HG02642 (cell line): ENCODE results near the gene E2F1.
"Not testable (repeated sequence)": the region's sequence is repeated elsewhere in the genome, so short reads cannot be mapped to it uniquely, and the experiment has no call there.

Experiments
- ATAC-seq: cut with Tn5 transposase; IDR thresholded peaks from one replicate; pipeline ENCODE4 v1.9.1; 2021; ENCODE audit warnings: mild to moderate bottlenecking; ENCODE audit not compliant: unreplicated experiment, poor library complexity

The E2F1 gene

GRCh38 chr20:33713865-33714367 lies 27.7 kb upstream of the E2F1 start:
- no peak for ATAC-seq

- no peak for ATAC-seq
Observed at GRCh38 chr20:33711446-33711738, 25.2 kb upstream of the E2F1 start.

- ATAC-seq: no peak
Observed at GRCh38 chr20:33710681-33711445, 24.7 kb upstream of the E2F1 start.

- no peak for ATAC-seq
Observed at GRCh38 chr20:33709905-33710541, 23.8 kb upstream of the E2F1 start.

GRCh38 chr20:33709398-33709797 lies 23.2 kb upstream of the E2F1 start:
- no peak for ATAC-seq

- no peak for ATAC-seq
Observed at GRCh38 chr20:33707668-33708067, 21.5 kb upstream of the E2F1 start.

- no peak for ATAC-seq
Observed at GRCh38 chr20:33704197-33704924, 18.2 kb upstream of the E2F1 start.

GRCh38 chr20:33703498-33704137 lies 17.4 kb upstream of the E2F1 start:
- ATAC-seq: no peak

GRCh38 chr20:33702861-33703260 lies 16.7 kb upstream of the E2F1 start:
- ATAC-seq: no peak

- ATAC-seq: no peak
Observed at GRCh38 chr20:33701629-33702450, 15.7 kb upstream of the E2F1 start.

GRCh38 chr20:33700696-33701441 lies 14.7 kb upstream of the E2F1 start:
- ATAC-seq: not testable (repeated sequence)

GRCh38 chr20:33698966-33699365 lies 12.8 kb upstream of the E2F1 start:
- not testable (repeated sequence) for ATAC-seq

- ATAC-seq: no peak
Observed at GRCh38 chr20:33697129-33697528, 10.9 kb upstream of the E2F1 start.

- ATAC-seq: no peak
Observed at GRCh38 chr20:33696448-33696847, 10.3 kb upstream of the E2F1 start.

GRCh38 chr20:33694639-33695012 lies 8.4 kb upstream of the E2F1 start:
- ATAC-seq: no peak

GRCh38 chr20:33693741-33694638 lies 7.8 kb upstream of the E2F1 start:
- ATAC-seq: no peak

- no peak for ATAC-seq
Observed at GRCh38 chr20:33693289-33693688, 7.1 kb upstream of the E2F1 start.

GRCh38 chr20:33689973-33690372 lies 3.8 kb upstream of the E2F1 start:
- no peak for ATAC-seq
